Hypothalamus (tissue), 51 donors: ENCODE results near the gene UHRF2.
"Not testable (repeated sequence)": the region's sequence is repeated elsewhere in the genome, so short reads cannot be mapped to it uniquely, and the experiment has no call there.

Source experiments
- DNase-seq, 51 donors: peaks; one replicate each; lab custom pipeline; 2025; lab: John Stamatoyannopoulos, UW

The UHRF2 gene

DNA sequence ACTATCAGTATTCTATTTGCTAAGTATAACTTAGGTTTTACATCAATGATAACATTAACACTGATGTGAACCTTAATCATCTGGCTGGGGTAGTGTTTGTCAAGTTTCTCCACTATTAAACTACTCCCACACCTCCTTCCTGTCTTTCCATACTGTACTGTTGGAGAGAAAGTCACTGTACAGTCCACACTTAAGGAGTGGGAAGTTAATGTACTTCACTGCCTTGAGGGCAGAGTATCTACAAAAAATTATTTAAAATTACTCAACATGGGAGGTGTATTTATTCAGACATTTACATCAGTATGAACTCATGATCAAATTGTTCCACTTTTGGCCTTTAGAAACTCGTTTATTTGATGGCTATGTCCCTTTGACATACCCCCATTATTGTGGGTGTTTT lies 11.9 kb downstream of the UHRF2 start:
- no peak for DNase-seq

DNA sequence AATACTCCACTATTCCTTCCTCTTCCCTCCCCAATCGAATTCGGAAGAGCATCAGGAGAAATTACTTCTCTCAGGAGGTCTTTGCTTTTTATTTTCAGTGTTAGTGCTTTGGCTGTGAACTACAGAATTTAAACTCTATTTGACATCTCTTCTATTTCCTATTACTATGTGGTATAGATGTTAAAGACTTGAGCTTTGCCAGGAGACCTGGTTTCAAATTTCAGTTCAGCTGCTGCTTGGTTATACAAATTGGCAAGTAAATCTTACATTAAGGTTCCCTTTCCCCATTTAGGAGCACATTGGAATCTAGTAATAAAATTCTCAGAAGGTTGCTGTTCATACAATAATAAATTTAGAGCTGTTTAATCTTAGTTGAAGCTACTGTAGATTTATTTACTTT lies 13.1 kb downstream of the UHRF2 start:
- DNase-seq, result no peak

DNA sequence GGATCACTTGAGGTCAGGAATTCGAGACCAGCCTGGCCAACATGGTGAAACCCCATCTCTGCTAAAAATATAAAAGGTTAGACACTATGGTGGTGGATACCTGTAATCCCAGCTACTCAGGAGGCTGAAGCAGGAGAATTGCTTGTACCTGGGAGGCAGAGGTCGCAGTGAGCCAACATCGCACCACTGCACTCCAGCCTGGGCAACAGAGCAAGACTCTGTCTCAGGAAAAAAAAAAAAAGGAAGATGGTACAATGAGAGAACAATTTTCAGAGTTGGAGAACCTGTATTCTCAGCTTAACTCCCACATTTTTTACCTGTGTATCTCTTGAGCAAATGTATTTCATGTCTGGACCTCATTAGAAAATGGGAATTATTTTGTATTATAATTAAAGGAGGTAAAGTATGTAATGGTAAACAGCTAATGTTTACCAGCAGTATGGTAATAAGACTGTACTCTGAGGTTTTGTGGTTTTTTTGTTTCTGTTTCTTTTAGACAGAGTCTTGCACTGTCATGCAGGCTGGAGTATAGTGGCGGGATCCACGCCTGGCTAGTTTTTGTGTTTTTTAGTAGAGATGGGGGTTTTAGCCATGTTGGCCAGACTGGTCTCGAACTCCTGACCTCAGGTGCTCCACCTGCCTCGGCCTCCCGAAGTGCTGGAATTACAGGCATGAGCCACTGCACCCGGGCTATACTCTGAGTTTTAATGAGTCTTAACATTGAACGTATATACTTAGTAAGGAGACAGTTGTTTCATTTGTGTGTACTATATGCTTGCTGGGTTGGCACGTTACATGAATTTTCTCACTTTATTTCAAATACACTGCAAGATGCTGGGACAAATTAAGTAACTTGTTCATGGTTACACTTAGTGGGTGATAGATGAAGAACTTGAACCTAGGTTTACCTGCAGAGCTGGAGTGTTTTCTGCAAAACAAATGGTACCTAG lies 16.2 kb downstream of the UHRF2 start:
- no peak for DNase-seq

DNA sequence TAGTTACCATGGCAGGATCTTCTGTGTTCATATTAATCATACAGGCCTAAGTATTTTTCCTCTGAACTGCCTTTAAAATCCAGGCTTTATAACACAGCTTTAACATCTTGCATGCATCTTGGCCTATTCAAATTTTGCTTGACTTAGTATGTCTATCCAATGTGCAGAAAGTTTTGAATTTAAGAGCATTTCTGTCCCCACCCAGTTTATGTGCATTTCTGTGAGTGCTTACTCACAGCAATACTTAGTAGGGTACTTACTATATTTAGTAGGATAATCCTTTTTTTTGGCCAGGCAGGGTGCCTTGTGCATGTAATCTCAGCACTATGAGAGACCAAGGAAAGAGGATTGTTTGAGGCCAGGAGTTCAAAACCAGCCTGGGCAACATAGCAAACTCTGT lies 18.0 kb downstream of the UHRF2 start:
- no peak for DNase-seq

DNA sequence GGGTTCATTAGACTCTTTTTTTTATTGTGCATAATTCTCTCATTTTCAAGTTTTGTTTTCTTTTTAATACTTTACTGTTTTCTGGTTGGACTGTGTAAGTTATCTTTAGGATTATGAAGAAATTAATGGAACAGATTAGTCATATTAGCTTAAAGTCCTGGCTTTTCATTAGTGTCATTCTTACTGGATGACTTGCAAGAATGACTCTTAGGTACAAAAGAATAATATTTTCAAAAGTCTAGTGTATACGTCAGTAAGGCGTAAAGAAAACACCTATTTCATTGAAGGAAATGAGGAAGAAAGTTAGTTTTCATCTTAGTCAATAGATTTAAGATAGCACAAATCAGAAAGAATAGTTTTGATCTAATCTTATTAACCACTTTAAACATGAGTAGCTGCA lies 20.4 kb downstream of the UHRF2 start:
- no peak for DNase-seq

DNA sequence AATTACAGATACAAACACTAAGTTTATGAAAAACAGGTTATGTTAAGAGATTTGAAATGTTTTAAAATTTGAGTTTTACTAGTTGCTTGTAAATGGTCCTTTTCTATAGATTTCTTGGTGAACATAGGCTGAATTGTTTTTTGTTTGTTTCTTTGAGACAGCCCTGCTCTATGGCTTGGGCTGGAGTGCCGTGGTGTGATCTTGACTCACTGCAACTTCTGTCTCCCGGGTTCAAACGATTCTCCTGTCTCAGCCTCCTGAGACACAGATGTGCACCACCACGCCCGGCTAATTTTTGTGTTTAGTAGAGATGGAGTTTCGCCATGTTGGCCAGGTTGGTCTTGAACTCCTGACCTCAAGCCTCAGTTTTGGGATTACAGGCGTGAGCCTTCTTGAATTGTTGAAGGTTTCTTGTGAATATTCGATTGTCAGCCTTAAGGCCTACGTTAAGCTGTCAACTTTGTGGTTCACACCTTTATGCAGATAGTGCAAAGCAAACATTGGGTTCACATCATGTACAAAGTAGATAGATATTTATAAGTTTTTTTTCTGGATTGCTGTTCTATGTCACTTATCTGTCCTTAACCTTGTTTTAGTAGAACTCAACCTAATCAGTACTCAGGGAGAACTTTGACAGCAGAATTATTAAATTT lies 26.2 kb downstream of the UHRF2 start:
- DNase-seq, result no peak

DNA sequence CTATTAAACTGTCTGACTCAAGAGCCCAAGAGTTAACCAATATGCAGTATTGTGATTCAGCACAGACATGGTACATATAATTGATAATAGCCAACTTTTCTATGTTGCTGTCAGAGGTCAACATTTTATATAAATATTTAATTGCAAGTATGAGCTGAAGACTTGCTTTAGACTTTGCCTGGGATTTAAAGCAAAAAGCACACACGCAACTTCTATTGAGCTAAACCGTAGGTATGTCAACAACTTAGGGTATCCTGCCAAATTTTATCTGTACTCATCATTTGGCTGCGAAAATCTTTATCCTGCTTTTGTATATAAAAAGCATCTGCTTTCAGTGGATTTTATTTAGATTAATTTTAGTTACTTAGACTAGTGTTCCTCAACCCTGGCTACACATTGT lies 27.4 kb downstream of the UHRF2 start:
- no peak for DNase-seq

DNA sequence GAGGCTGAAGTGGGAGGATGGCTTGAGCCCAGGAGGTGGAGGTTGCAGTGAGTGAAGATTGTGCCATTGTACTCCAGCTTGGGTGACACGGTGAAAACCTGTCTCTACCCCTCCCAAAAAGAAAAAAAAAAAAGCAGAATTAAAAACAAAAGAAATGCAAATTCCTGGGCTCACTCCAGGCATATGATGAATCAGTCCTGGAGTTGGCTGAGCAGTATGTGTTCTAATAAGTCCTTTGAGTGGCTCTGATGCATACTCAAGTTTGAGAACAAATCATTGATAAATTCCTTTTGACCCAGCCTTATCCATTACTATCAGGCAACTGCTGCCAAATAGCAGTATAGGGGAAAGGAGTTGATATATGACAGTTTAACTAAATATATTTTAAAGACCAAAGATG lies 28.3 kb downstream of the UHRF2 start:
- DNase-seq, result no peak

DNA sequence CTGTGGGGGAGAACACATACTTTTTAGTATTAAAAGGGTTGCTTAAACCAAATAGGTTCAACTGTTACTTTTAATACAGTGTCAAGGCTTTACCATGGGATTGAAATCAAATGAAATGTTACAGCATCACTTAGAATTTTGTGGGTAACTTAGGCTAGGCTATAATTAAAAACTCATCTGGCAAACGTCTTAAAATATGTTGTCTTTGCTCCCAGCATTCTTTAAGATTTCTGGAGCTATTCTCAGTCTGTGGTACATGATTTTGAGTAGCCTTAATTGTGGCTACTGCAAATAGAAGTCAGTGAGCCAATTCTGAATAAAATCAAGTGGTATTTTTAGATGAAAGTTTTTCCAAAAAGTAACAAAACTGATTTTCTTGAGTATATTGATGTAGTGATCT lies 30.7 kb downstream of the UHRF2 start:
- DNase-seq, result no peak

DNA sequence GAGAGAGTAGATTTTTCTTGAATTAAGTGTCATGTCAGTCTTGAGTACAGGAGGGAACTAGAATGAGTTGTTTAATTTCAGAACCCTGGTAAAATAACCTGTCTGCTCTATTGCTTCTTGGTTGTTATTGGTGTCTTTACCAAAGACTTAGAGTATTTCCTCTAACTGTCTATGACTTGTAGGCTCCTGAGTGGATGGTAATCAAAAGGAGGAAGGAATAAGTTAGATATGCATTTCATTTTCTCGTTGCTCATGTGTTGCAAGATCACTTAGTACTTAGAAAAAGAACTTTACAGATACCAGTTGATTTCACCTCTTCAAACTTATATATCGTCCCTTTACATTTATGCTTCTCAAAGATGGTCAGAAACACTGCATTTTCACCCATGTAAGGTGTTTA lies 31.1 kb downstream of the UHRF2 start:
- DNase-seq, result no peak

DNA sequence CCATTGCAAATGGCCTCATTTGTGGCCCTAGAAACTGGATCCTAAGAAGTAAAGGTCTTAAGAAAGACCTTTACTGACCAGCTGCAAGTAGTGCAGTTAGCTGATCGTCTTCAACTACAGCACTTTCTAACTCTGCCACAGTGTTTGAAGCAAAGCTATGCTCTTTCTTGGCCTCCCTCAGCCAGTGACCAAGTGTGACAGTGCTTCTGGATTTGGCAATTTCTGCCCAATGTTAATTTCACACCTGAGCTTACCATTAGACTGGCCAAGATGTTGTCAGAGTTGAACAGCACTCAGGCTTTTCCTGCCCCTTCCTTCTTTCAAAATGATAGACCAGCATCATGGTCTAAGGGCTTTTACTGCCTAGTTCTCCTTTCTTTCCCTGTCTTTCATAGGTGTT lies 36.1 kb downstream of the UHRF2 start:
- no peak for DNase-seq

DNA sequence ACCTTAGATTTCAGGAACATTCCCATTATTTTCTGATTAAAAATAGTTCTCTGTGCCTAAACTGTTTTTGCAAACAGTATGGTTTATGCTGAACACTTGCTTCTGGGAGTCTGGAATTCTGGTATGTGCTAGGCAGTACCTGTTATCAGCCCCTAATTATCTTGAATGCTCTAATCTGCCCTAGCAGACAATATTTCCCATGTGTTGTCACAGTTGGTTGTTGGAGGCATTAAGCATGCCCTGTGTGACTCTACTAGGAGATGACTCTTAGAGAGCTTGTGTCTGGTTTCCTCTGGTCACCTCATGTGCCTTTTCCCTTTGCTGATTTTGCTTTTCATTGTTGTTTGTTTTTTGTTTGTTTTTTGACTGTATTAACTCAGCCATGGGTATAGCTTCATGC lies 36.6 kb downstream of the UHRF2 start:
- DNase-seq, result no peak

DNA sequence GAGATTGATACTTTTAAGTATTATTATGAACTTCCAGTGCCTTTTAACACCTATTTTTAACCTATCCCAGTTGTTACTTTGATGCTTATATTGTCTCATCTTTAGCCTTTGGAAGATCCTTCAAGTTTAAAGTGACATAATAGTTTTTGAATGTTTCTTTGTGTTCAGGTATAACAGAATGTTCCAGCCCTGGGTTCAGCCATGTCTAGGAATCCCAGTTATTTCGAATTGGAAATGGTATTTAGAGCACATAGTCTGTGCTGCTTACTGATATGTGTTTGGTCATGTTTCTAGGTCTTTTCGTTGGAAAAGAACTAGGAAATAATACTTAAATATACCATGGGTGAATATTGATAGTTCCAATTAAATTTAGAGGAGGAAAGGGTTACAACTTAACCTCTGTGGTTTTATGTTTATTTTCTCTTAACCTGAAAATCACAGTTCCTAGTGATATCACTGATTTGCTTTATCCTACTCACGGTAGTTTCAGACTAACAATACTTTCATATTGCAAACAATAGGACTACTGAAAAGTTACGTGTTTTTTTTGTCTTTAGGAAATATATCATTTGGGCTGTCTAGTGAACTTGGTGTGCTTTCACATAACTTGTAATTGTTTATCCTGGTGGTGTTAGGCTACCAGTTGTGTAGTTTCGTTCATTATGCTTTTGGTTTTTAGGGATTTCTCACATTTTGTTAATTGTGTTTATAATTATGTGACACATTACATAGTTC lies 37.8 kb downstream of the UHRF2 start:
- no peak for DNase-seq

DNA sequence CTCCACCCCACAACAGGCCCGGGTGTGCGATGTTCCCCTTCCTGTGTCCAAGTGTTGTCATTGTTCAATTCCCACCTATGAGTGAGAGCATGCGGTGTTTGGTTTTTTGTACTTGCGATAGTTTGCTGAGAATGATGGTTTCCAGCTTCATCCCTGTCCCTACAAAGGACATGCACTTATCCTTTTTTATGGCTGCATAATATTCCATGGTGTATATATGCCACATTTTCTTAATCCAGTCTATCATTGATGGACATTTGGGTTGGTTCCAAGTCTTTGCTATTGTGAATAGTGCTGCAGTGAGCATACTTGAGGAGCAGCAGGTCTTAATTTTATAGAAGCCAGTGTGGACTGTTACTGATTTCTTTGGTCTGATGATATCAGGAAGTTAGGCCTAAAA lies 42.3 kb downstream of the UHRF2 start:
- DNase-seq, result not testable (repeated sequence)

DNA sequence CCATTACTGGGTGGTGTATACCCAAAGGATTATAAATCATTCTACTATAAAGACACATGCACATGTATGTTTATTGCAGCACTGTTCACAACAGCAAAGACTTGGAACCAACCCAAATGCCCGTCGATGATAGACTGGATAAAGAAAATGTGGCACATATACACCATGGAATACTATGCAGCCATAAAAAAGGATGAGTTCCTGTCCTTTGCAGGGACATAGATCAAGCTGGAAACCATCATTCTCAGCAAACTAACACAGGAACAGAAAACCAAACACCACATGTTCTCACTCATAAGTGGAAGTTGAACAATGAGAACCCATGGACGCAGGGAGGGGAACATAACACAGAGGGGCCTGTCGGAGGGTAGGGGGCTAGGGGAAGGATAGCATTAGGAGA lies 45.7 kb downstream of the UHRF2 start:
- not testable (repeated sequence) for DNase-seq

DNA sequence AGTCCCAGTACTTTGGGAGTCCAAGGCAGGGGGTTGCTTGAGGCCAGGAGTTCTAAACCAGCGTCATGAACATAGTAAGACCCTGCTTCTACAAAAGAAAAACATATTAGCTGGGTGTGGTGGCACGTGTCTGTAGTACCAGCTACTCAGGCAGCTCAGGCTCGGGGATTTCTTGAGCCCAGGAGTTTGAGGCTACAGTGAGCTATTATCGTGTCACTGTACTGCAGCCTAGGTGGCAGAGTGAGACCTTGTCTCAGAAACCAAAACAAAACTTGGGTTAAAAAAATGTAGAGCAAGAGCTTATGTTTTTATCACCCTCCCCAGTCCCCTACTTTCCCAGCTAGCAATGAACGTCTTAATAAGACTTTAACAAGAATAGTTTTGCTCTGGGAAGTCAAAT lies 46.7 kb downstream of the UHRF2 start:
- no peak for DNase-seq

DNA sequence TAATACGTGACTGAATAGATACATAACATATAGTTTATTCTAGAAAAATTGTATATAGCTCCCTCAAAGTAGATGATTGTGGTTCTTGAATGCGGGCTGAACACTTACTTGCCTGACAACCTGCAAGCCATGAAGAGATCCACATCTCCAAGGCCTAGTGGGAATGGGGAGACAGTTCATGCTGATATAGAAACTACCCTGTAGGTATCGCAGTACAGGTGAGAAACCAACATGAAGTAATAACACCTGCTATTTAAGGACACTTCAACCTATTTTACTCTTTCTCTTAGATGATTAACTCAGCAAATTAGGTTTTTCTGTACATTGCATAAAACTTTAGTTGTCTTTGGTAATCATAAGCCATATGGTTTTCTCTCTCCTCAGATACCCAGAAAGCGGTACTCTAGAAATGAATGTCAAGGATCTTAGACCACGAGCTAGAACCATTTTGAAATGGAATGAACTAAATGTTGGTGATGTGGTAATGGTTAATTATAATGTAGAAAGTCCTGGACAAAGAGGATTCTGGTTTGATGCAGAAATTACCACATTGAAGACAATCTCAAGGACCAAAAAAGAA lies 47.3 kb downstream of the UHRF2 start:
- DNase-seq, result no peak

DNA sequence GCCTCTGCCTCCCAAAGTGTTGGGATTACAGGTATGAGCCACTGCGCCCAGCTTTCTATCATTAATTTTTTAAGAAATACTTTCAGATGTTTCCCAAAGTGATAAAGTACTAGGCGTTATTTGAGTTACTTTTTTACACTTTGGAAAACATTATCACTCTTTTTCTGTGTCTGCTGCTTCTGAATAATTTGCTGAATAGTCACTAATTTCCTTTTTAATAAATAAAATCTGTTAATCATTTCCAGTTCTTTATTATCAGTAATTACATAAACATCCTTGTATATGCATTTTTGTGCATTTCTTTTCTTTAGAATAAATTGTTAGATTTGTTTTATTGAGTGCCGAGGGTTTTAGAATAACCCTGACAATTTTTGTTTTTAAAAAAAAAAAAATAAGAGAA lies 48.6 kb downstream of the UHRF2 start:
- no peak for DNase-seq

DNA sequence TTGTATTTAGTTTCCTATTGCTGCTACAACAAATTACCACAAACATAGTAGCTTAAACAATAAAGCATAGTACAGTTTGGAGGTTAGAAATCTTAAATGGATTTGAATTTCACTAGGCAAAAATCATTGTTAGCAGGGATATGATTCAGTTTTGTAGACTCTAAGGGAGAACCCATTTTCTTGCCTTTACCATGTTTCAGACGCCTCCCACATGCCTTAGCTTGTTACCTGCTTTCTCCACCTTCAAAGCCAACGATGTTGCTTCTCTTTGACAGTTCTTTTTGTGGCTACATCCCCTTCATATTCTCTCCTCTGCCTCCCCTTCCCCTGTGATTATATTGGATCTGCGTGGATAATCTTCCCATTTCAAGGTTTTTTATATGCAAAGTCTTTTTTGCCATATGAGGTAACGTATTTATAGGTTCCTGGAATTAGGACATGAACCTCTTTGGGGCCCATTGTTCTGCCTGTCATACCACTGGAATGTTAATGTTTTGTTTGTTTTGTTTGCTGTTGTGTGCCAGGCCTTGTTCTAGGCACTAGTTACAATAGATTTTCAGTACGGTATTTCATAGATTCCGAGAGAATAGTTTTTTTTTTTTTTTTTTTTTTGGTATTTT lies 54.1 kb downstream of the UHRF2 start:
- DNase-seq, result peak in 3 of 51 donors; percentile 2 to 10 (median 10)

DNA sequence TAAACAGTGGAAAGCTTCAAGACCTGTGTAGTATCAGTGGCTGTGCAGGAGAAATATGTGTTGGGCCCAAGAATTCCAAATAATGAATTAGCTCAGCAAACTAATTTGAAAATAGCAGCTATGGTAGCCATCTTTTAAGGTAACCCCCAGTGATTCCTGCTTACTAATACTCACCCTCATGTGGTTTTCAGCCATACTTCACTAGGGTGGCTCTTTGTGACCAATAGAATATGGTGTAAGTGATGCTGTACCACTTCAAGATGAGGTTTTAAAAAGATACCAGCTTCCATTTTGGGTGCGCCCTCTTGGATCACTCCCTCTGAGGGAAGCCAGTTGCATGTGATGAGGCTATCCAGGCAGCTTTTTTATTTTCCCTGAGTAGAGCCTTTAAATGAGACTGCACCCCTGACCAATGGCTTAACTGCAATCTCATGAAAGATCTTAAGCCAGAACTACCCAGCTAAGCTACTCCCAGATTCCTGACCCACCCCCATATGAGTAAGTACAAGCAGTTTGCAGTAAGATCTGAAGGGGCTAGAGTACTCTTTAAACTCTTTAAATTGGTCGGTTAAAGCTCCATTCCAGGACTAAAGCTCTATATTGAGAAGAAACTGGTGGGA lies 58.3 kb downstream of the UHRF2 start:
- no peak for DNase-seq
